ENCODE results near the gene ERC2.

The ERC2 gene

GRCh38 chr3:55711646-55712045 lies 756.6 kb downstream of the ERC2 start:
- no peak for DNase-seq (ENCODE audit: low read depth)

- DNase-seq (ENCODE audit: low read depth) = no peak
Observed at GRCh38 chr3:55709411-55710012, 758.8 kb downstream of the ERC2 start.

GRCh38 chr3:55708921-55709320 lies 759.3 kb downstream of the ERC2 start:
- no peak for DNase-seq (ENCODE audit: low read depth)

GRCh38 chr3:55708242-55708641 lies 760.0 kb downstream of the ERC2 start:
- DNase-seq (ENCODE audit: low read depth) = no peak

DNA sequence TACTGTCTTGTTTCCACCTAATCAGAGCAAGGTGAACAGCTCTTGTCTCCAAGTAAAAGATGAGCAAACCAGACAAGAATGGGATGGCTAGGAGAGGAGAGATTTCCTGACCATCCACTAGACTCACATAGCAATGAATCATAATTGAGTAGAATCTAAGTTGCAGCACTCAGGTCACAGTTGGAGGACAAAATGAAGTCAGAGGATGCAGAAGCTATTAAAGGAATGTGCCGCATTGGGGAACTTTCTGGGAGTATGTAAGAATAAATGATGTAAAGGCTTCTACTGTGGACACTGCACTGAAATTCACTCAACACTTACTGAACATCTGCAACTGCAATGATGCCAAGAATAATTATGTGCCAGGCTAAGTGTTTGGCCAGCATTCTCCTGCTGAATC lies 763.7 kb downstream of the ERC2 start:
- DNase-seq (ENCODE audit: low read depth) = no peak

DNA sequence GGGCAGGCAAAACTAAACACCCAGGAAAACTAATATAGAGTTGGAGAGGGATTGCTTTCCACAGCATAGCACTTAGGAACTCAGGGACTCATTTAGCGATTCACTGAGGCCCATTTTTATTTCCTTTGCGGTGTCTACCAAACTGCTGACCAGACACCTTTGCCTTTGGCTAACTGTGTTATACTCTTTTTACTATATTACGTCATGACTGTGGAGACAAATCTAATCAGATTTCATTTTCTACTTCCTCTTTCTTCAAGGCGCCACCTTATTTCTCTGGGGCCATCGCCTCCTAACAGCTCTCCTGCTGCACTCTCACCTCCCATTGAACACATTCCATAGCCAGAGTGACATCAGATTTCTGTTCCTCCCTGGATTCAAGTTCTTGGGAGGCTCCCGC lies 765.4 kb downstream of the ERC2 start:
- no peak for DNase-seq (ENCODE audit: low read depth)

- DNase-seq (ENCODE audit: low read depth) = no peak
Observed at GRCh38 chr3:55701997-55702396, 766.3 kb downstream of the ERC2 start.

- DNase-seq (ENCODE audit: low read depth) = no peak
Observed at GRCh38 chr3:55698831-55699230, 769.4 kb downstream of the ERC2 start.

GRCh38 chr3:55697177-55697865 lies 770.9 kb downstream of the ERC2 start:
- DNase-seq (ENCODE audit: low read depth) = no peak

GRCh38 chr3:55692957-55693558 lies 775.2 kb downstream of the ERC2 start:
- no peak for DNase-seq (ENCODE audit: low read depth)

DNA sequence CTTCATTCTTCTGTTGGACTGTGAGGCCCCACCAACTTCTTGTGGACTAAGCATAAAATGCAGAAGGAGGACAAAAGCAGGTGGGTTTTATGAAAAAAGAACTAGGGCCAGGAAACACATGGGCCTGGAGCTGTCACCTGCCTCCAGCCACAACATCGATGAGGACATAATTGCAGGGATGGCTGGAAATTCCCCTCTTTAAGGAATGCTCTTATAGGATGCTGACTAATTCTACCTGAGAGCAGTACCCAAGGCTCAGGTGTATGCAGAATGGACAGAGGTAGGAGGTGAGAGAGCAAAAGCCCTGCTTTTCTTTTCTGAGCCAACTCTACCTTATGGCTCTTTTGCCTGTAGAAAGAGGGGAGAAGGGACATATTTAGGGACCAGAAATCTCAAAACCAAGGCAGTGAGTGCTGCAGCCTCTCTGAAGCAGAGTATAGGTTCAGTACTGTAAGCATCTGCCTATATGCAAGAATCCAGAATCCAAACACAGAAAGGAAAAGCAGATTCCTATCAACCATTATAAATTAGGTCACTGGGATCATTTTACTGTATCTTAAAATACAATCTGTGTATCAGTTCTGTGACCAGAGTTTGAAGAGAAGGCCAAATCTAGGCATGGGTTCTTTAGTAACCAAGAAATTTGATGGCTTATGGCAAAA lies 775.8 kb downstream of the ERC2 start:
- DNase-seq (ENCODE audit: low read depth) = no peak

DNA sequence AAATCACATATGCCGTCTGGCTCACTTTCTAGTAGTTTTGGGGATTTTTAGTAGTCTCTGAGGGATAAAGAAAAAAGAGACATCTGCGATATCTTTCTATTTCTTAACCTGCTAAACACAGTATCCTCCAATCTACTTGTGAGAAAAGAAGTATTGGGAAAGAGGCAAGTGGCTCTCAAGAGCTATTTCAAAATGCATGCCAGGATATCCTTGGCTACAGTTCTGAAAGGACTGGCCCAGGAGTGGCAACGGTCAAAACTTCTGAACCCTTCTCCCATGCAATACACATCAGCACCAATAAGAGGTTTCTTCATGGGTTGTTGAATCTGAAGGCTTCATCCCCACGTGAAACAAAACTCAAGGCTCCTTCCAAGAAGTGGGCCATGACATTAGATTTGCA lies 777.1 kb downstream of the ERC2 start:
- DNase-seq (ENCODE audit: low read depth) = no peak

DNA sequence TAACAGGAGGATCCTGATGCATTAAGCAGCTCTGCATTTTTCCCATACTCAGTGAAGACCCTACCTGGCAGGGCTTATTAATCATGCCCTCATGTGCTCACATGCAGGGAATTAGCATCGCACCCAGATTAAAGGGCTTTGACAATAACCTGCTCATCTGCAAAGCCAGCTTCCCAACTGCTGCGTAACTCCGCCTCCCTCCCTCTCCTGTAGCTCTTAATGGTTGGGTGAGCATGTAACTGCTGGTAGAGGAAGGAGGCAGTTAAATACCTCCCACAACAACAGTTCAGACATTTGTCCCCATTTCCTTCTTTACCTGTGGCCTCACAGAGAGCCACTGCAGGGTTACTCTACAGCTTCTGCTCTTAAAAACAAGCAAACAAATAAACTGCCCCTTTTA lies 777.5 kb downstream of the ERC2 start:
- DNase-seq (ENCODE audit: low read depth) = no peak

DNA sequence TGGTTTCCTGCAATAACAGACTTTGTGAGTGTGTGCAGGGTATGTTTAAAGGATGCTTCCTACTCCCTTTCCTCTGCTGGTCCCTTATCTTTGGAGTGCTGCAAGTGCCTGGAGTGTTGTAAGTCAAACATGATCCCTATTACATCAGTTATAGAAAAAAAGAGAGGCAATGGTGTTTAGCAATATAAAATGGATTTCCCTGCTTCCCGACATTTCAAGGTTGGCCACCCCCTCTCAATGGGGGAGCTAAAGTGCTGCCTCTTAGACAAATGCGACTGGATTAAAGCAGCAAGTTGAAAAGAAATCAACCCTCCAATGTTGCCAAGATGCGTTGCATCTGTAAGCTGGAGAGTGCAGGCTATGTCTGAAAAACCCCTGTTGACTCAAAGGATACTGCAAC lies 778.1 kb downstream of the ERC2 start:
- DNase-seq (ENCODE audit: low read depth) = no peak

GRCh38 chr3:55688154-55688553 lies 780.1 kb downstream of the ERC2 start:
- no peak for DNase-seq (ENCODE audit: low read depth)

DNA sequence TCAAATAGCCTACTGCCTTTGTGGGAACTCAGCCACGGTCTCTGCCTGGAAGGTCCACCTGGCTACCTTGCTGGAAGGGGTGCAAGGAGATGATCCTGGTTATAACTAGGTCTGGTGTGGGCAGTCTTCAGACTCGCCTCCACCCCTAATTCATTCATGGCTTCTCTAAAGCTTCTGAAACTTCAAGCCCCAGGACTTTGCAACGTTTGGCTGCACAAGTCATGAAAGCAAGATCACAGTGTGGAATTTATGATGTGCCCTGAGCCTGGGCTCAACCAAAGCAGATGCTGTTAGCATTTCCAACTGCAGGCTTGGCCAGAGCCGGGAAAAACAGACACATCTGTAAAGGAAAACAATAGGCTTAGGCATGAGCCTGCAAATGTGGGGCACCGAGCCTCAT lies 780.7 kb downstream of the ERC2 start:
- DNase-seq (ENCODE audit: low read depth) = no peak

GRCh38 chr3:55686426-55687254 lies 781.6 kb downstream of the ERC2 start:
- DNase-seq (ENCODE audit: low read depth) = no peak

GRCh38 chr3:55683666-55684270 lies 784.5 kb downstream of the ERC2 start:
- DNase-seq (ENCODE audit: low read depth) = no peak

- no peak for DNase-seq (ENCODE audit: low read depth)
Observed at GRCh38 chr3:55682461-55682860, 785.8 kb downstream of the ERC2 start.

GRCh38 chr3:55678546-55679216 lies 789.6 kb downstream of the ERC2 start:
- DNase-seq (ENCODE audit: low read depth) = no peak

DNA sequence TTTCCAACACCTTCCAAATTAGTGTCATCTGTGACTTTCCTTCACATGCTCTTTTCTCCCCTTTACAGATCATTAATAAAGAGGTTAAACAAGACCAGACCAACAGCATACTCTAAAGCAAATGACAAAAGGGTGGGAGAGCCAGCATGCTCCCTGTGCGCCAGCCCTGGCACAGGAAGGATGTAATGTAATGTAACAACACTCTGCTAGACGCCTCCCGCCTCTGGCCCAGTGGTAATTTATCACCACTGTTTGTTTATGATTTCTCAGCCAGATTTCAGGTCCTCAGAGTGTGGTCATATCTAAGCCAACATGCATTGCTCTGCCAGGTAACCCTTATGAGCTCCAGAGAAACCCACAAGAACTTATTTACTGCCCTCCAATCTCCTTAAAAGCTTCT lies 791.6 kb downstream of the ERC2 start:
- DNase-seq (ENCODE audit: low read depth) = no peak

Data from T-helper 22 cell (primary cell).